Endothelial cell of umbilical vein (primary cell): ENCODE data around the gene CNIH1.

ENCODE experiments used
- CTCF ChIP-seq, 2 donors: IDR thresholded peaks; 1 replicate in 1 of 2; 2 replicates in 1 of 2; pipeline ENCODE4 v1.5.1; 2011; ENCODE audit warnings: low read length in 2 of 2, mild to moderate bottlenecking in 2 of 2, moderate library complexity in 2 of 2, control low read depth in 1 of 2, inconsistent platforms in 1 of 2, low read depth in 1 of 2; ENCODE audit not compliant: insufficient read depth in 1 of 2; ENCODE audit errors: extremely low read depth in 1 of 2
- POLR2AphosphoS5 ChIP-seq: IDR thresholded peaks from 2 replicates; pipeline ENCODE4 v1.6.1; 2012; ENCODE audit warnings: low read depth, mild to moderate bottlenecking, control low read depth, low read length, moderate library complexity; ENCODE audit not compliant: insufficient read depth

- TF ChIP-seq POLR2AphosphoS5 (no peak), CTCF (IDR thresholded peaks at IDR 0.05; ENCODE audit: extremely low read depth in 1 of 2, insufficient read depth in 1 of 2, low read depth in 1 of 2, low read length in 2 of 2) (no peak)
Observed at GRCh38 chr14:54428527-54428926, 12.6 kb downstream of the CNIH1 start.
